Common myeloid progenitor, CD34-positive (primary cell): ENCODE results near the gene IDH3G.

Source experiments
- CTCF ChIA-PET: fragments of 350-600 bp; sonication (Branson Sonifier 250); formaldehyde crosslinking; loops from one replicate; lab custom pipeline; 2021; ENCODE audit warnings: antibody characterized with exemption; lab: Charles Lee
- POLR2A ChIA-PET: fragments of 350-600 bp; sonication (Branson Sonifier 250); formaldehyde crosslinking; loops from one replicate; lab custom pipeline; 2021; ENCODE audit warnings: antibody characterized with exemption; lab: Charles Lee
- DNase-seq, 3 donors: peaks; one replicate each; pipeline versions ENCODE4 v3.0.0 to v3.0.0-alpha.2; 2013
- H3K27ac ChIP-seq, 2 experiments: 1 replicate in 1 of 2; 2 replicates in 1 of 2; pipeline ENCODE4 v1.7.0; 2013; ENCODE audit warnings: inconsistent platforms in 2 of 2, low read length in 2 of 2, mild to moderate bottlenecking in 2 of 2, low read depth in 1 of 2, moderate library complexity in 1 of 2; ENCODE audit not compliant: severe bottlenecking in 2 of 2, insufficient read depth in 1 of 2, poor library complexity in 1 of 2
- H3K27me3 ChIP-seq, 5 experiments: replicated peaks in 2 of 5; 1 replicate in 3 of 5; 2 replicates in 2 of 5; pipeline versions ENCODE4 v1.6.1 to v1.7.0; 2013; ENCODE audit warnings: low read length in 4 of 5, mild to moderate bottlenecking in 2 of 5, moderate library complexity in 2 of 5, inconsistent platforms in 1 of 5; ENCODE audit not compliant: insufficient read depth in 5 of 5, control insufficient read depth in 4 of 5
- H3K36me3 ChIP-seq, 4 experiments: 1 replicate in 2 of 4; 2 replicates in 2 of 4; pipeline versions ENCODE4 v1.6.1 to v1.7.0; 2013; ENCODE audit warnings: low read length in 3 of 4, control low read depth in 1 of 4, mild to moderate bottlenecking in 1 of 4; ENCODE audit not compliant: control insufficient read depth in 4 of 4, insufficient read depth in 4 of 4
- H3K4me1 ChIP-seq, 4 experiments: 1 replicate in 3 of 4; 2 replicates in 1 of 4; pipeline versions ENCODE4 v1.6.1 to v1.7.1; 2013; ENCODE audit warnings: low read length in 3 of 4, mild to moderate bottlenecking in 3 of 4, control low read depth in 1 of 4, inconsistent platforms in 1 of 4, moderate library complexity in 1 of 4; ENCODE audit not compliant: control insufficient read depth in 4 of 4, insufficient read depth in 4 of 4; ENCODE audit errors: control extremely low read depth in 1 of 4
- H3K4me3 ChIP-seq, 7 experiments: 1 replicate in 4 of 7; 2 replicates in 3 of 7; pipeline versions ENCODE4 v1.5.1 to v1.7.0; 2013; ENCODE audit warnings: mild to moderate bottlenecking in 7 of 7, low read length in 6 of 7, moderate library complexity in 6 of 7, inconsistent platforms in 2 of 7, low read depth in 2 of 7, control low read depth in 1 of 7; ENCODE audit not compliant: insufficient read depth in 4 of 7, control insufficient read depth in 1 of 7; ENCODE audit errors: extremely low read depth in 1 of 7
- H3K9me3 ChIP-seq, 5 experiments: 1 replicate in 4 of 5; 2 replicates in 1 of 5; pipeline versions ENCODE4 v1.6.1 to v1.7.1; 2013; ENCODE audit warnings: low read length in 4 of 5, mild to moderate bottlenecking in 2 of 5, inconsistent platforms in 1 of 5, low read depth in 1 of 5, moderate library complexity in 1 of 5; ENCODE audit not compliant: control insufficient read depth in 4 of 5, insufficient read depth in 2 of 5; ENCODE audit errors: control extremely low read depth in 1 of 5
- WGBS: methylation state at CpG from one replicate; pipeline ENCODE4 v1.1.5; 2013; ENCODE audit not compliant: insufficient coverage; 5-methylcytosine and 5-hydroxymethylcytosine counted together

IDH3G gene

GRCh38 chrX:153772316-153773217 lies 21.6 kb downstream of the IDH3G start:
- no peak overlapping the region for H3K4me3 ChIP-seq
- no peaks in the 10 kb centered on the region for H3K36me3 ChIP-seq
- ChIA-PET CTCF (no interaction called here), POLR2A (no interaction called here)
- peaks cover 0 to 9% (median 4%) of the 10 kb centered on the region in 4 experiments for H3K4me1 ChIP-seq
- H3K9me3 ChIP-seq = no peaks in the 10 kb centered on the region
- H3K27me3 ChIP-seq = peaks cover 0 to 4% (median 0%) of the 10 kb centered on the region in 5 experiments
- WGBS = 92% methylated on average over 19 of the region's 21 CpGs
- DNase-seq = no peak
- no peak overlapping the region for H3K27ac ChIP-seq

GRCh38 chrX:153771415-153772315 lies 22.5 kb downstream of the IDH3G start:
- H3K4me1 ChIP-seq = peaks cover 0 to 12% (median 8%) of the 10 kb centered on the region in 4 experiments
- no peaks in the 10 kb centered on the region for H3K36me3 ChIP-seq
- no peak overlapping the region for H3K27ac ChIP-seq
- no peak for DNase-seq
- CTCF ChIA-PET = no interaction called here
- POLR2A ChIA-PET = no interaction called here
- WGBS = 93% methylated on average over 27 of the region's 37 CpGs
- no peak overlapping the region for H3K4me3 ChIP-seq
- no peaks in the 10 kb centered on the region for H3K9me3 ChIP-seq
- H3K27me3 ChIP-seq = no peaks in the 10 kb centered on the region

GRCh38 chrX:153770601-153771414 lies 23.4 kb downstream of the IDH3G start:
- DNase-seq = no peak
- POLR2A ChIA-PET = no interaction called here
- 97% methylated on average over 18 of the region's 18 CpGs for WGBS

GRCh38 chrX:153769865-153770600 lies 24.1 kb downstream of the IDH3G start:
- Histone ChIP-seq H3K4me3 (no peak overlapping the region), H3K9me3 (no peaks in the 10 kb centered on the region), H3K27me3 (no peaks in the 10 kb centered on the region), H3K36me3 (no peaks in the 10 kb centered on the region), H3K4me1 (peaks cover 0 to 29% (median 23%) of the 10 kb centered on the region in 4 experiments), H3K27ac (no peak overlapping the region)
- POLR2A ChIA-PET = no interaction called here
- no peak for DNase-seq
- 89% methylated on average over 24 of the region's 25 CpGs for WGBS
- CTCF ChIA-PET = no interaction called here

More at GRCh38 chrX:153770601-153771414, 23.4 kb downstream of the IDH3G start:
- Histone ChIP-seq H3K9me3 (no peaks in the 10 kb centered on the region), H3K4me1 (peaks cover 0 to 21% (median 17%) of the 10 kb centered on the region in 4 experiments), H3K4me3 (no peak overlapping the region), H3K27me3 (no peaks in the 10 kb centered on the region), H3K36me3 (no peaks in the 10 kb centered on the region), H3K27ac (no peak overlapping the region)
- CTCF ChIA-PET = no interaction called here

- Histone ChIP-seq H3K4me1 (peaks cover 0 to 30% (median 25%) of the 10 kb centered on the region in 4 experiments), H3K4me3 (no peak overlapping the region), H3K27me3 (no peaks in the 10 kb centered on the region), H3K9me3 (no peaks in the 10 kb centered on the region), H3K36me3 (no peaks in the 10 kb centered on the region), H3K27ac (no peak overlapping the region)
- POLR2A ChIA-PET = no interaction called here
- CTCF ChIA-PET = no interaction called here
- DNase-seq = no peak
- 88% methylated on average over 19 of the region's 23 CpGs for WGBS
Observed at GRCh38 chrX:153769158-153769864, 24.9 kb downstream of the IDH3G start.
